Measurements from ENCODE around the gene BGLAP. TPM values are rescaled to one million over a fixed set of nuclear protein-coding genes. Genes with fewer than 3 reads are reported as not detected.

The BGLAP gene
- total RNA-seq, 6 experiments from 2014 or later: 0.44 to 1.5 (median 1.2) TPM; not detected in 2

- peak overlapping the region in 1 of 3 donors; percentile 28 for H3K27ac ChIP-seq
- H3K4me3 ChIP-seq: no peak overlapping the region
- H3K4me1 ChIP-seq: peaks cover 0 to 7% (median 3%) of the 10 kb centered on the region in 4 donors
- peaks cover 0 to 22% (median 4%) of the 10 kb centered on the region in 4 donors for H3K36me3 ChIP-seq
- no peak for TF ChIP-seq POLR2A (IDR thresholded peaks at IDR 0.05)
- TF ChIP-seq CTCF (IDR thresholded peaks at IDR 0.05): no peak
- H3K27me3 ChIP-seq: no peaks in the 10 kb centered on the region
- intact Hi-C loops (cut with DNase I): loop anchor here (5.0 kb wide), 1 partner anchor 79 kb away; no protein-coding TSS in a partner anchor
- DNase-seq: no peak
- ATAC-seq: no peak
- no peaks in the 10 kb centered on the region for H3K9me3 ChIP-seq
- 57% methylated on average over 1 of the region's 2 CpGs for WGBS (ENCODE audit: insufficient coverage, low coverage, low lambda C conversion rate, missing lambda C conversion rate)
Measured at GRCh38 chr1:156226116-156226538, 15.9 kb upstream of the BGLAP start.

GRCh38 chr1:156226782-156227181 lies 15.2 kb upstream of the BGLAP start:
- peaks cover 0 to 20% (median under 1%) of the 10 kb centered on the region in 4 donors for H3K36me3 ChIP-seq
- intact Hi-C loops (cut with DNase I): loop anchor here (5.0 kb wide), 1 partner anchor 79 kb away; no protein-coding TSS in a partner anchor
- H3K9me3 ChIP-seq: no peaks in the 10 kb centered on the region
- WGBS (ENCODE audit: insufficient coverage, low coverage, low lambda C conversion rate, missing lambda C conversion rate): 79% methylated on average over 2 of the region's 4 CpGs
- TF ChIP-seq CTCF (IDR thresholded peaks at IDR 0.05) (no peak), POLR2A (IDR thresholded peaks at IDR 0.05) (no peak)
- H3K27me3 ChIP-seq: no peaks in the 10 kb centered on the region
- H3K27ac ChIP-seq: no peak overlapping the region
- peaks cover 0 to 7% (median 3%) of the 10 kb centered on the region in 4 donors for H3K4me1 ChIP-seq
- no peak for DNase-seq
- ATAC-seq: no peak
- no peak overlapping the region for H3K4me3 ChIP-seq

GRCh38 chr1:156228501-156228900 lies 13.5 kb upstream of the BGLAP start:
- no peak for TF ChIP-seq POLR2A (IDR thresholded peaks at IDR 0.05)
- no peak for TF ChIP-seq CTCF (IDR thresholded peaks at IDR 0.05)
- DNase-seq (no peak), ATAC-seq (peak in 2 of 4 donors; percentile 4 to 24)
- H3K4me1 ChIP-seq: peaks cover 0 to 7% (median 3%) of the 10 kb centered on the region in 4 donors
- 76% methylated on average over 5 of the region's 7 CpGs for WGBS (ENCODE audit: insufficient coverage, low coverage, low lambda C conversion rate, missing lambda C conversion rate)
- intact Hi-C loops (cut with DNase I): loop anchor here (5.0 kb wide), 1 partner anchor 81 kb away; no protein-coding TSS in a partner anchor
- H3K36me3 ChIP-seq: peaks cover 0 to 13% (median 0%) of the 10 kb centered on the region in 4 donors
- H3K9me3 ChIP-seq: no peaks in the 10 kb centered on the region
- no peak overlapping the region for H3K4me3 ChIP-seq
- no peak overlapping the region for H3K27ac ChIP-seq
- no peaks in the 10 kb centered on the region for H3K27me3 ChIP-seq

GRCh38 chr1:156229809-156230472 lies 12.0 kb upstream of the BGLAP start:
- ATAC-seq (no peak), DNase-seq (no peak)
- Histone ChIP-seq H3K27ac (no peak overlapping the region), H3K36me3 (peaks cover 0 to 11% (median 3%) of the 10 kb centered on the region in 4 donors), H3K4me3 (no peak overlapping the region), H3K4me1 (peaks cover 0 to 3% (median 1%) of the 10 kb centered on the region in 4 donors), H3K9me3 (no peaks in the 10 kb centered on the region), H3K27me3 (no peaks in the 10 kb centered on the region)
- 91% methylated on average over 4 of the region's 11 CpGs for WGBS (ENCODE audit: insufficient coverage, low coverage, low lambda C conversion rate, missing lambda C conversion rate)
- TF ChIP-seq CTCF (IDR thresholded peaks at IDR 0.05): no peak
- TF ChIP-seq POLR2A (IDR thresholded peaks at IDR 0.05): no peak
- intact Hi-C loops (cut with DNase I): loop anchor here (5.0 kb wide), 1 partner anchor 83 kb away; no protein-coding TSS in a partner anchor
